GM23338 (cell line): ENCODE results near the gene NUP107. TPM values are rescaled to one million over a fixed set of nuclear protein-coding genes. Genes with fewer than 3 reads are reported as not detected.

Experiments used
- ATAC-seq: fragments of 200-7000 bp; cut with Tn5 transposase; 3 replicates; pipeline ENCODE4 v1.9.1; 2020
- DNase-seq: peaks from one replicate; pipeline ENCODE4 v3.0.0-alpha.2; 2015; ENCODE audit warnings: low spot score
- H2AFZ ChIP-seq: fragments of 200-600 bp; sonication (generic); 2 replicates; pipeline ENCODE4 v1.8.0; 2016; ENCODE audit warnings: antibody characterized with exemption, mild to moderate bottlenecking, moderate library complexity
- H3F3A ChIP-seq: fragments of 200-600 bp; sonication (generic); replicated peaks from 2 replicates; pipeline ENCODE4 v1.8.0; 2017; ENCODE audit warnings: antibody characterized with exemption, mixed run types, low read depth
- H3K27ac ChIP-seq: fragments of 200-600 bp; sonication (generic); 2 replicates; pipeline ENCODE4 v1.6.1; 2016; ENCODE audit warnings: low read depth
- H3K27me3 ChIP-seq: fragments of 200-600 bp; sonication (generic); 2 replicates; pipeline ENCODE4 v1.8.0; 2016; ENCODE audit warnings: mild to moderate bottlenecking, mixed run types, moderate library complexity; ENCODE audit not compliant: insufficient read depth
- H3K36me3 ChIP-seq: fragments of 200-600 bp; sonication (generic); 2 replicates; pipeline ENCODE4 v1.8.0; 2016; ENCODE audit warnings: mild to moderate bottlenecking; ENCODE audit not compliant: insufficient read depth
- H3K4me1 ChIP-seq: fragments of 200-600 bp; sonication (generic); 2 replicates; pipeline ENCODE4 v1.8.0; 2016; ENCODE audit warnings: mild to moderate bottlenecking, moderate library complexity; ENCODE audit not compliant: insufficient read depth
- H3K4me2 ChIP-seq: fragments of 200-600 bp; sonication (generic); 2 replicates; pipeline ENCODE4 v1.7.1; 2017; ENCODE audit warnings: mixed run types
- H3K4me3 ChIP-seq: fragments of 200-600 bp; sonication (generic); 2 replicates; pipeline ENCODE4 v1.6.1; 2016; ENCODE audit warnings: mixed run types
- H3K79me2 ChIP-seq: fragments of 200-600 bp; sonication (generic); replicated peaks from 2 replicates; pipeline ENCODE4 v1.8.0; 2017; ENCODE audit warnings: mild to moderate bottlenecking; ENCODE audit not compliant: insufficient read depth
- H3K9me2 ChIP-seq: fragments of 200-600 bp; sonication (generic); 2 replicates; pipeline ENCODE4 v1.8.0; 2017; ENCODE audit not compliant: insufficient read depth
- H4K20me1 ChIP-seq: fragments of 200-600 bp; sonication (generic); replicated peaks from 2 replicates; pipeline ENCODE4 v1.8.0; 2017; ENCODE audit warnings: mild to moderate bottlenecking; ENCODE audit not compliant: insufficient read depth
- H3K27ac Mint-ChIP-seq: 2 replicates; pipeline ENCODE4 v1.8.0; 2020; ENCODE audit warnings: inconsistent platforms, mild to moderate bottlenecking, moderate library complexity, mixed read lengths
- H3K27me3 Mint-ChIP-seq: 3 replicates; pipeline ENCODE4 v1.8.0; 2022; ENCODE audit warnings: low read depth, mild to moderate bottlenecking, moderate library complexity, mixed read lengths, inconsistent platforms; ENCODE audit not compliant: insufficient read depth, poor library complexity
- H3K36me3 Mint-ChIP-seq: 3 replicates; pipeline ENCODE4 v1.8.0; 2021; ENCODE audit warnings: low read depth, mild to moderate bottlenecking, inconsistent platforms, moderate library complexity, mixed read lengths
- H3K4me1 Mint-ChIP-seq: 3 replicates; pipeline ENCODE4 v1.8.0; 2020; ENCODE audit warnings: mild to moderate bottlenecking, inconsistent platforms, mixed read lengths
- H3K4me3 Mint-ChIP-seq: 3 replicates; pipeline ENCODE4 v1.8.0; 2021; ENCODE audit warnings: moderate library complexity, mild to moderate bottlenecking, inconsistent platforms, mixed read lengths
- H3K9me3 Mint-ChIP-seq: 3 replicates; pipeline ENCODE4 v1.8.0; 2020; ENCODE audit warnings: moderate library complexity, mild to moderate bottlenecking, inconsistent platforms, mixed read lengths
- EZH2 ChIP-seq: fragments of 200-600 bp; sonication (generic); IDR thresholded peaks from one replicate; pipeline ENCODE4 v1.8.0; 2017; ENCODE audit warnings: antibody characterized with exemption, mild to moderate bottlenecking, low read depth; ENCODE audit not compliant: unreplicated experiment
- EZH2phosphoT487 ChIP-seq: fragments of 200-600 bp; sonication (generic); IDR thresholded peaks from one replicate; pipeline ENCODE4 v1.8.1; 2018; ENCODE audit warnings: antibody characterized with exemption; ENCODE audit not compliant: unreplicated experiment
- NANOG ChIP-seq: IDR thresholded peaks from 2 replicates; pipeline ENCODE4 v1.6.1; 2016; ENCODE audit warnings: antibody characterized with exemption, borderline replicate concordance
- REST ChIP-seq: IDR thresholded peaks from one replicate; pipeline ENCODE4 v1.6.1; 2018; ENCODE audit warnings: antibody characterized with exemption; ENCODE audit not compliant: unreplicated experiment
- ZNF331 ChIP-seq: fragments of 250-450 bp; sonication (Bioruptor Pico); IDR thresholded peaks from 2 replicates; pipeline ENCODE4 v1.5.0; 2020; ENCODE audit warnings: low read depth, mild to moderate bottlenecking, moderate library complexity
- polyA plus RNA-seq: library from polyadenylated mRNA; unstranded; fragments of >200 nt; fragmentation: Nextera tagmentation; extraction: Ambion mirVana; gene quantifications from 2 replicates; pipeline ENCODE4 v1.2.1, GENCODE V29; 2016
- total RNA-seq: library from RNA; depleted of rRNA; stranded (reverse); fragments of >200 nt; shearing (Covaris generic); gene quantifications from 2 replicates; pipeline ENCODE4 v1.2.3, GENCODE V29; 2014
- TF ChIP-seq, protein P1 (sequence below): fragments of 250-450 bp; sonication (Bioruptor Pico); IDR thresholded peaks from 2 replicates; pipeline ENCODE4 v1.5.0; 2020; ENCODE audit warnings: mild to moderate bottlenecking, moderate library complexity
- TF ChIP-seq, protein P2 (sequence below): IDR thresholded peaks from 2 replicates; pipeline ENCODE4 v1.6.1; 2016; ENCODE audit warnings: antibody characterized with exemption

Gene NUP107
- total and polyA plus RNA-seq, 2 experiments from 2014 or later, result 123 to 152 TPM

GRCh38 chr12:68791897-68792481 lies 105.2 kb downstream of the NUP107 start:
- TF ChIP-seq, protein P1, sequence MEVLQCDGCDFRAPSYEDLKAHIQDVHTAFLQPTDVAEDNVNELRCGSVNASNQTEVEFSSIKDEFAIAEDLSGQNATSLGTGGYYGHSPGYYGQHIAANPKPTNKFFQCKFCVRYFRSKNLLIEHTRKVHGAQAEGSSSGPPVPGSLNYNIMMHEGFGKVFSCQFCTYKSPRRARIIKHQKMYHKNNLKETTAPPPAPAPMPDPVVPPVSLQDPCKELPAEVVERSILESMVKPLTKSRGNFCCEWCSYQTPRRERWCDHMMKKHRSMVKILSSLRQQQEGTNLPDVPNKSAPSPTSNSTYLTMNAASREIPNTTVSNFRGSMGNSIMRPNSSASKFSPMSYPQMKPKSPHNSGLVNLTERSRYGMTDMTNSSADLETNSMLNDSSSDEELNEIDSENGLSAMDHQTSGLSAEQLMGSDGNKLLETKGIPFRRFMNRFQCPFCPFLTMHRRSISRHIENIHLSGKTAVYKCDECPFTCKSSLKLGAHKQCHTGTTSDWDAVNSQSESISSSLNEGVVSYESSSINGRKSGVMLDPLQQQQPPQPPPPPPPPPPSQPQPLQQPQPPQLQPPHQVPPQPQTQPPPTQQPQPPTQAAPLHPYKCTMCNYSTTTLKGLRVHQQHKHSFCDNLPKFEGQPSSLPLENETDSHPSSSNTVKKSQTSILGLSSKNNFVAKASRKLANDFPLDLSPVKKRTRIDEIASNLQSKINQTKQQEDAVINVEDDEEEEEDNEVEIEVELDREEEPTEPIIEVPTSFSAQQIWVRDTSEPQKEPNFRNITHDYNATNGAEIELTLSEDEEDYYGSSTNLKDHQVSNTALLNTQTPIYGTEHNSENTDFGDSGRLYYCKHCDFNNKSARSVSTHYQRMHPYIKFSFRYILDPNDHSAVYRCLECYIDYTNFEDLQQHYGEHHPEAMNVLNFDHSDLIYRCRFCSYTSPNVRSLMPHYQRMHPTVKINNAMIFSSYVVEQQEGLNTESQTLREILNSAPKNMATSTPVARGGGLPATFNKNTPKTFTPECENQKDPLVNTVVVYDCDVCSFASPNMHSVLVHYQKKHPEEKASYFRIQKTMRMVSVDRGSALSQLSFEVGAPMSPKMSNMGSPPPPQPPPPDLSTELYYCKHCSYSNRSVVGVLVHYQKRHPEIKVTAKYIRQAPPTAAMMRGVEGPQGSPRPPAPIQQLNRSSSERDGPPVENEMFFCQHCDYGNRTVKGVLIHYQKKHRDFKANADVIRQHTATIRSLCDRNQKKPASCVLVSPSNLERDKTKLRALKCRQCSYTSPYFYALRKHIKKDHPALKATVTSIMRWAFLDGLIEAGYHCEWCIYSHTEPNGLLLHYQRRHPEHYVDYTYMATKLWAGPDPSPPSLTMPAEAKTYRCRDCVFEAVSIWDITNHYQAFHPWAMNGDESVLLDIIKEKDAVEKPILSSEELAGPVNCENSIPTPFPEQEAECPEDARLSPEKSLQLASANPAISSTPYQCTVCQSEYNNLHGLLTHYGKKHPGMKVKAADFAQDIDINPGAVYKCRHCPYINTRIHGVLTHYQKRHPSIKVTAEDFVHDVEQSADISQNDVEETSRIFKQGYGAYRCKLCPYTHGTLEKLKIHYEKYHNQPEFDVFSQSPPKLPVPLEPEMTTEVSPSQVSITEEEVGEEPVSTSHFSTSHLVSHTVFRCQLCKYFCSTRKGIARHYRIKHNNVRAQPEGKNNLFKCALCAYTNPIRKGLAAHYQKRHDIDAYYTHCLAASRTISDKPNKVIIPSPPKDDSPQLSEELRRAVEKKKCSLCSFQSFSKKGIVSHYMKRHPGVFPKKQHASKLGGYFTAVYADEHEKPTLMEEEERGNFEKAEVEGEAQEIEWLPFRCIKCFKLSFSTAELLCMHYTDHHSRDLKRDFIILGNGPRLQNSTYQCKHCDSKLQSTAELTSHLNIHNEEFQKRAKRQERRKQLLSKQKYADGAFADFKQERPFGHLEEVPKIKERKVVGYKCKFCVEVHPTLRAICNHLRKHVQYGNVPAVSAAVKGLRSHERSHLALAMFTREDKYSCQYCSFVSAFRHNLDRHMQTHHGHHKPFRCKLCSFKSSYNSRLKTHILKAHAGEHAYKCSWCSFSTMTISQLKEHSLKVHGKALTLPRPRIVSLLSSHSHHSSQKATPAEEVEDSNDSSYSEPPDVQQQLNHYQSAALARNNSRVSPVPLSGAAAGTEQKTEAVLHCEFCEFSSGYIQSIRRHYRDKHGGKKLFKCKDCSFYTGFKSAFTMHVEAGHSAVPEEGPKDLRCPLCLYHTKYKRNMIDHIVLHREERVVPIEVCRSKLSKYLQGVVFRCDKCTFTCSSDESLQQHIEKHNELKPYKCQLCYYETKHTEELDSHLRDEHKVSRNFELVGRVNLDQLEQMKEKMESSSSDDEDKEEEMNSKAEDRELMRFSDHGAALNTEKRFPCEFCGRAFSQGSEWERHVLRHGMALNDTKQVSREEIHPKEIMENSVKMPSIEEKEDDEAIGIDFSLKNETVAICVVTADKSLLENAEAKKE (CRISPR knock-in tag), result no peak
- no peak overlapping the region for H3K4me3 ChIP-seq
- H3K79me2 ChIP-seq, result no peaks in the 10 kb centered on the region
- ATAC-seq (no peak), DNase-seq (no peak)
- no peak overlapping the region for H2AFZ ChIP-seq
- H3K36me3 ChIP-seq, result no peaks in the 10 kb centered on the region
- no peak overlapping the region for H3K4me2 ChIP-seq
- H3K27me3 ChIP-seq, result no peaks in the 10 kb centered on the region
- peaks cover 12% of the 10 kb centered on the region for H3K4me1 Mint-ChIP-seq
- peaks cover 4% of the 10 kb centered on the region for H3K27me3 Mint-ChIP-seq
- no peaks in the 10 kb centered on the region; the same call in 1 of the 2 replicates for H3K9me2 ChIP-seq
- H3K4me3 Mint-ChIP-seq, result no peak overlapping the region
- no peaks in the 10 kb centered on the region for H3K9me3 Mint-ChIP-seq
- H4K20me1 ChIP-seq, result no peaks in the 10 kb centered on the region
- no peak overlapping the region for H3K27ac ChIP-seq
- H3F3A ChIP-seq, result no peaks in the 10 kb centered on the region
- H3K4me1 ChIP-seq, result no peaks in the 10 kb centered on the region
- H3K36me3 Mint-ChIP-seq, result no peaks in the 10 kb centered on the region
- H3K27ac Mint-ChIP-seq, result no peak overlapping the region

DNA sequence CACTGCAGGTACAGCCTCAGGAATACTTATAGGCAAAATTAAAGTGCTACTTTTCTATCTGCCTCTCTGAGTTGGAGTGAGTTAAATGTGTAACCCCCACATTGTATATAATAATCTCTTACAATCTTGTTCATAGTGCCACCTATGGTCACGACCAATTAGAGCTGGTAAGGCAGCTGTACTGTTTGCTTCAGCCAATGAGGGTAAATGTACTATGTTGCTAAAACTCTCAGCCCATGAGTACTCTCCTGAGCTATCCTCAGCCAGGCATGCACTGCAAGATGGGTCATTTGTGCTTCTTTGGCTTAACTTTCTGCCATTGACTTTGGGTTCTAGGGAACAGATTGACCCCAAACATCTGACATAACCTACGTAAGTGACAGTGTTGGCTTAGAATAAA lies 106.2 kb downstream of the NUP107 start:
- H4K20me1 ChIP-seq, result no peaks in the 10 kb centered on the region
- DNase-seq, result peak; percentile 46
- H2AFZ ChIP-seq, result peak overlapping the region; percentile 16; the same call in 1 of the 2 replicates
- H3K36me3 ChIP-seq, result no peaks in the 10 kb centered on the region
- Mint-ChIP-seq H3K27me3 (peaks cover 4% of the 10 kb centered on the region), H3K9me3 (no peaks in the 10 kb centered on the region), H3K36me3 (no peaks in the 10 kb centered on the region), H3K4me1 (peaks cover 7% of the 10 kb centered on the region), H3K27ac (no peak overlapping the region), H3K4me3 (no peak overlapping the region)
- no peaks in the 10 kb centered on the region for H3K27me3 ChIP-seq
- H3K9me2 ChIP-seq, result no peaks in the 10 kb centered on the region; the same call in 1 of the 2 replicates
- H3K4me2 ChIP-seq, result no peak overlapping the region
- no peak overlapping the region for H3K27ac ChIP-seq
- H3K4me1 ChIP-seq, result no peaks in the 10 kb centered on the region
- H3K4me3 ChIP-seq, result no peak overlapping the region
- H3K79me2 ChIP-seq, result no peaks in the 10 kb centered on the region
- H3F3A ChIP-seq, result no peaks in the 10 kb centered on the region
- peak; percentile 96 for ATAC-seq
- TF ChIP-seq EZH2phosphoT487 (no peak), NANOG (no peak), REST (no peak), ZNF331 (CRISPR knock-in tag) (no peak), EZH2 (no peak)
- TF ChIP-seq, protein P2, sequence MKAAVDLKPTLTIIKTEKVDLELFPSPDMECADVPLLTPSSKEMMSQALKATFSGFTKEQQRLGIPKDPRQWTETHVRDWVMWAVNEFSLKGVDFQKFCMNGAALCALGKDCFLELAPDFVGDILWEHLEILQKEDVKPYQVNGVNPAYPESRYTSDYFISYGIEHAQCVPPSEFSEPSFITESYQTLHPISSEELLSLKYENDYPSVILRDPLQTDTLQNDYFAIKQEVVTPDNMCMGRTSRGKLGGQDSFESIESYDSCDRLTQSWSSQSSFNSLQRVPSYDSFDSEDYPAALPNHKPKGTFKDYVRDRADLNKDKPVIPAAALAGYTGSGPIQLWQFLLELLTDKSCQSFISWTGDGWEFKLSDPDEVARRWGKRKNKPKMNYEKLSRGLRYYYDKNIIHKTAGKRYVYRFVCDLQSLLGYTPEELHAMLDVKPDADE, result no peak
